ENCODE data around the gene ELOVL6. TPM values are rescaled to one million over a fixed set of nuclear protein-coding genes. Genes with fewer than 3 reads are reported as not detected.

The ELOVL6 gene
- total and polyA plus RNA-seq, 2 of the 4 experiments (the other 2 are of a cell fraction) = 17.9 to 19.0 TPM

- CTCF ChIA-PET = no interaction called here
Observed at GRCh38 chr4:110138551-110138950, 59.9 kb downstream of the ELOVL6 start.

More at GRCh38 chr4:110138551-110138950, 59.9 kb downstream of the ELOVL6 start:
- H2BK15ac ChIP-seq (ENCODE audit: low read depth, low read length) = no peak overlapping the region
- no peaks in the 10 kb centered on the region for H3K36me3 ChIP-seq (ENCODE audit: control insufficient read depth, insufficient read depth, low read length)
- H4K5ac ChIP-seq (ENCODE audit: low read depth, low read length) = no peak overlapping the region
- no peak overlapping the region for H2AFZ ChIP-seq (replicated peaks; ENCODE audit: low read length, poor library complexity)
- H3K4ac ChIP-seq (ENCODE audit: low read depth, low read length) = no peak overlapping the region
- BruUV-seq (replicated peaks) = no TSS peak
- no peak overlapping the region; the same call in 1 of the 2 replicates for H3K56ac ChIP-seq (ENCODE audit: extremely low read depth, insufficient read depth, low read length)
- no peaks in the 10 kb centered on the region for H4K20me1 ChIP-seq (ENCODE audit: insufficient read depth, low read length)
- H2AK9ac ChIP-seq (replicated peaks; ENCODE audit: low read depth, low read length, poor library complexity) = no peak overlapping the region
- no peak overlapping the region for H2BK20ac ChIP-seq (ENCODE audit: low read depth, low read length)
- no peaks in the 10 kb centered on the region for H3K27me3 ChIP-seq (ENCODE audit: control insufficient read depth, insufficient read depth, low read length)
- no peaks in the 10 kb centered on the region for H3K9me1 ChIP-seq (ENCODE audit: insufficient read depth, low read length)
- H2AK5ac ChIP-seq (ENCODE audit: low read depth, low read length) = no peak overlapping the region
- H3K9ac ChIP-seq (ENCODE audit: low read depth, low read length) = no peak overlapping the region
- H3K18ac ChIP-seq (ENCODE audit: low read depth, low read length) = no peak overlapping the region
- H3K4me1 ChIP-seq (ENCODE audit: control insufficient read depth, insufficient read depth, low read length) = no peaks in the 10 kb centered on the region; the same call in 1 of the 2 replicates
- no peak overlapping the region for H3K14ac ChIP-seq (replicated peaks; ENCODE audit: low read depth, low read length)
- no peak for ATAC-seq (ENCODE audit: low read depth)
- no peak overlapping the region for H4K91ac ChIP-seq (ENCODE audit: insufficient read depth, low read depth, low read length)
- POLR2A ChIA-PET (ENCODE audit: unreplicated experiment) = no interaction called here
- no peak overlapping the region for H3K27ac ChIP-seq (ENCODE audit: insufficient read depth, low read length)
- no peak overlapping the region for H3K4me2 ChIP-seq (ENCODE audit: low read depth, low read length)
- intact Hi-C loops (cut with micrococcal nuclease) = no loop called here
- H3K79me1 ChIP-seq (ENCODE audit: low read depth in 1 of 2, low read length in 2 of 2) = peaks cover 0 to 11% of the 10 kb centered on the region in 2 experiments; a peak in 1 of 4 replicates
- TF ChIP-seq POLR2A (IDR thresholded peaks at IDR 0.05; ENCODE audit: low read depth, low read length) (no peak), CEBPB (IDR thresholded peaks at IDR 0.05; ENCODE audit: low read depth, low read length) (no peak)
- no peak overlapping the region for H3K4me3 ChIP-seq (ENCODE audit: insufficient read depth, low read depth, low read length)
- H3K23ac ChIP-seq (ENCODE audit: low read depth, low read length) = no peak overlapping the region
- no CpG with 5 or more reads among the region's 1 CpG for WGBS, 2 experiments (ENCODE audit: extremely low coverage in 2 of 2, insufficient read length in 1 of 2)
- no peak for DNase-seq
- H3K9me3 ChIP-seq (ENCODE audit: control insufficient read depth, insufficient read depth, low read length) = no peaks in the 10 kb centered on the region
- dilution Hi-C loops (cut with HindIII; ENCODE audit: low sequenced_read_pairs, unreplicated experiment) = no loop called here
- no peak overlapping the region for H2BK120ac ChIP-seq (ENCODE audit: low read depth, low read length)
- in situ Hi-C loops (cut with MboI; ENCODE audit: low sequenced_read_pairs) = no loop called here
- no peak overlapping the region for H4K8ac ChIP-seq (ENCODE audit: low read depth in 2 of 2, low read length in 2 of 2)
- no peak overlapping the region for H2BK5ac ChIP-seq (ENCODE audit: low read depth, low read length, poor library complexity, severe bottlenecking)
